Stomach (tissue), 9 donors: ENCODE measurements around the gene PCBP2. TPM values are rescaled to one million over a fixed set of nuclear protein-coding genes. Genes with fewer than 3 reads are reported as not detected.

ENCODE experiments used
- DNase-seq, 2 donors: peaks; one replicate each; pipeline versions ENCODE4 v3.0.0 to v3.0.0-alpha.2; 2013 to 2019
- H3K27ac ChIP-seq, 5 donors: fragments of 200-600 bp in 4 of 5; sonication (generic) in 4 of 5; one replicate each; pipeline ENCODE4 v1.5.1; 2013 to 2019; ENCODE audit warnings: mild to moderate bottlenecking in 1 of 5, moderate library complexity in 1 of 5
- H3K27me3 ChIP-seq, 3 donors: fragments of 200-600 bp; sonication (generic); one replicate each; pipeline ENCODE4 v1.5.1; 2017 to 2019; ENCODE audit warnings: mixed run types in 1 of 3
- H3K36me3 ChIP-seq, 4 donors: fragments of 200-600 bp; sonication (generic); 1 replicate in 3 of 4; 2 replicates in 1 of 4; pipeline ENCODE4 v1.5.1; 2016 to 2019
- H3K4me1 ChIP-seq, 4 donors: fragments of 200-600 bp; sonication (generic); one replicate each; pipeline ENCODE4 v1.5.1; 2016 to 2019
- H3K4me3 ChIP-seq, 4 donors: fragments of 200-600 bp; sonication (generic) in 3 of 4; one replicate each; pipeline ENCODE4 v1.5.1; 2016 to 2019; ENCODE audit warnings: mild to moderate bottlenecking in 1 of 4
- H3K9me3 ChIP-seq, 4 donors: fragments of 200-600 bp; sonication (generic); one replicate each; pipeline ENCODE4 v1.5.1; 2016 to 2019
- EP300 ChIP-seq: sonication (generic); formaldehyde crosslinking; IDR thresholded peaks from one replicate; pipeline ENCODE4 v1.6.1; 2017; ENCODE audit warnings: antibody characterized with exemption
- POLR2A ChIP-seq, 4 donors: fragments of 450-650 bp; IDR thresholded peaks; one replicate each; pipeline ENCODE4 v1.6.1; 2016; ENCODE audit warnings: antibody characterized with exemption in 4 of 4, control low read depth in 2 of 4, mild to moderate bottlenecking in 1 of 4, moderate library complexity in 1 of 4
- POLR2AphosphoS5 ChIP-seq, 3 donors: sonication (generic); formaldehyde crosslinking; IDR thresholded peaks; one replicate each; pipeline ENCODE4 v1.6.1; 2016; ENCODE audit warnings: antibody characterized with exemption in 3 of 3
- WGBS, 5 donors: extraction: QIAGEN DNeasy Blood & Tissue Kit in 3 of 5; methylation state at CpG; one replicate each; pipeline versions ENCODE4 v1.1.5 to v1.1.7; 2013 to 2018; 5-methylcytosine and 5-hydroxymethylcytosine counted together
- intact Hi-C: fragments of 100-400 bp; cut with DNase I; formaldehyde crosslinking; loops from one replicate; pipeline ENCODE4 v1.15.1; 2023; ENCODE audit warnings: low total_unique reads
- polyA plus RNA-seq, 3 donors: library from polyadenylated mRNA; stranded (reverse); fragments of 200-250 nt; gene quantifications; one replicate each; pipeline ENCODE4 v1.2.3, GENCODE V29; 2013
- total RNA-seq, 5 donors: library from RNA; depleted of rRNA; stranded (reverse); fragments of >200 nt; gene quantifications; one replicate each; pipeline versions ENCODE4 v1.1.0 to v1.2.3, GENCODE V29; 2014 to 2016
- TF ChIP-seq, protein P1 (sequence below), 7 experiments: fragments of 450-650 bp in 4 of 7; fragments of 200-600 bp in 3 of 7; sonication (generic) in 3 of 7; IDR thresholded peaks; one replicate each; pipeline ENCODE4 v1.5.1; 2016 to 2019; ENCODE audit warnings: antibody characterized with exemption in 7 of 7, control low read depth in 2 of 7, mild to moderate bottlenecking in 1 of 7
- donor health status: healthy with polysubstance abuse.
- donor health status: Bipolar disorder and iron deficiency.
- donor health status: healthy.

The PCBP2 gene
- total and polyA plus RNA-seq, 8 donors, result 109 to 714 (median 458) TPM

- 35 to 47% (median 37%) methylated on average over 5 of the region's 5 CpGs for WGBS, 5 donors
- no peak for TF ChIP-seq POLR2AphosphoS5 (IDR thresholded peaks at IDR 0.05)
- no peak for TF ChIP-seq POLR2A (IDR thresholded peaks at IDR 0.05)
- TF ChIP-seq EP300, result no peak
- TF ChIP-seq, protein P1, sequence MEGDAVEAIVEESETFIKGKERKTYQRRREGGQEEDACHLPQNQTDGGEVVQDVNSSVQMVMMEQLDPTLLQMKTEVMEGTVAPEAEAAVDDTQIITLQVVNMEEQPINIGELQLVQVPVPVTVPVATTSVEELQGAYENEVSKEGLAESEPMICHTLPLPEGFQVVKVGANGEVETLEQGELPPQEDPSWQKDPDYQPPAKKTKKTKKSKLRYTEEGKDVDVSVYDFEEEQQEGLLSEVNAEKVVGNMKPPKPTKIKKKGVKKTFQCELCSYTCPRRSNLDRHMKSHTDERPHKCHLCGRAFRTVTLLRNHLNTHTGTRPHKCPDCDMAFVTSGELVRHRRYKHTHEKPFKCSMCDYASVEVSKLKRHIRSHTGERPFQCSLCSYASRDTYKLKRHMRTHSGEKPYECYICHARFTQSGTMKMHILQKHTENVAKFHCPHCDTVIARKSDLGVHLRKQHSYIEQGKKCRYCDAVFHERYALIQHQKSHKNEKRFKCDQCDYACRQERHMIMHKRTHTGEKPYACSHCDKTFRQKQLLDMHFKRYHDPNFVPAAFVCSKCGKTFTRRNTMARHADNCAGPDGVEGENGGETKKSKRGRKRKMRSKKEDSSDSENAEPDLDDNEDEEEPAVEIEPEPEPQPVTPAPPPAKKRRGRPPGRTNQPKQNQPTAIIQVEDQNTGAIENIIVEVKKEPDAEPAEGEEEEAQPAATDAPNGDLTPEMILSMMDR (IDR thresholded peaks at IDR 0.05), result no peak
- H3K9me3 ChIP-seq, result no peaks in the 10 kb centered on the region
- no peaks in the 10 kb centered on the region for H3K27me3 ChIP-seq
- H3K4me1 ChIP-seq, result peaks cover 35 to 77% (median 48%) of the 10 kb centered on the region in 4 donors
- peak in 1 of 2 donors; percentile 89 for DNase-seq
- intact Hi-C loops, result no loop called here
- H3K4me3 ChIP-seq, result no peak overlapping the region
- H3K27ac ChIP-seq, result peak overlapping the region in 4 of 5 donors; percentile 1 to 65 (median 59)
- no peaks in the 10 kb centered on the region for H3K36me3 ChIP-seq
These were observed 44.2 kb downstream of the PCBP2 start for GRCh38 chr12:53495903-53496751.

DNA sequence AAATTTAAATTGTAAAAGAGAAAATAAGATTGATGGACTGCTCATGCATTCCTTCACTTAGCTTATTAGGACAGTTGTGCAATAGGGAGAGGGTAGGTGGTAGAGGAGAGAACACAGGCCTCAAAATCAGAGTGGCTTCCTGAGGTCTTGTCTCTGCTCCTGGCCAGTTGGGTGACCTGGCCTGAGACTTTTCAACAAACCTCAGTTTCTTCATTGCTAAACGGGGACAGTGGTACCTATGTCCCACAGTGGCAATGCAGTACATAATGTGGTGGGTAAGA is 44.8 kb downstream of the PCBP2 start:
- intact Hi-C loops, result no loop called here
- DNase-seq, result no peak
- WGBS, 5 donors, result 56 to 84% (median 75%) methylated on average over 1 of the region's 1 CpG
- Histone ChIP-seq H3K27ac (peak overlapping the region in 4 of 5 donors; percentile 1 to 65 (median 59)), H3K27me3 (no peaks in the 10 kb centered on the region), H3K4me1 (peaks cover 39 to 79% (median 53%) of the 10 kb centered on the region in 4 donors), H3K9me3 (no peaks in the 10 kb centered on the region), H3K4me3 (no peak overlapping the region), H3K36me3 (no peaks in the 10 kb centered on the region)
- TF ChIP-seq POLR2A (IDR thresholded peaks at IDR 0.05) (no peak), POLR2AphosphoS5 (IDR thresholded peaks at IDR 0.05) (no peak), EP300 (no peak)
- TF ChIP-seq, protein P1 (IDR thresholded peaks at IDR 0.05), result no peak

- DNase-seq, result no peak
- intact Hi-C loops, result no loop called here
- 78 to 96% (median 90%) methylated on average over 3 of the region's 3 CpGs for WGBS, 5 donors
- no peaks in the 10 kb centered on the region for H3K27me3 ChIP-seq
- peak overlapping the region in 2 of 5 donors; percentile 57 to 65 for H3K27ac ChIP-seq
- no peak overlapping the region for H3K4me3 ChIP-seq
- TF ChIP-seq POLR2A (IDR thresholded peaks at IDR 0.05) (no peak), EP300 (no peak), POLR2AphosphoS5 (IDR thresholded peaks at IDR 0.05) (no peak)
- TF ChIP-seq, protein P1 (IDR thresholded peaks at IDR 0.05), result no peak
- peaks cover 42 to 79% (median 55%) of the 10 kb centered on the region in 4 donors for H3K4me1 ChIP-seq
- no peaks in the 10 kb centered on the region for H3K9me3 ChIP-seq
- H3K36me3 ChIP-seq, result no peaks in the 10 kb centered on the region
These were observed 45.6 kb downstream of the PCBP2 start for GRCh38 chr12:53497461-53497860.

DNA sequence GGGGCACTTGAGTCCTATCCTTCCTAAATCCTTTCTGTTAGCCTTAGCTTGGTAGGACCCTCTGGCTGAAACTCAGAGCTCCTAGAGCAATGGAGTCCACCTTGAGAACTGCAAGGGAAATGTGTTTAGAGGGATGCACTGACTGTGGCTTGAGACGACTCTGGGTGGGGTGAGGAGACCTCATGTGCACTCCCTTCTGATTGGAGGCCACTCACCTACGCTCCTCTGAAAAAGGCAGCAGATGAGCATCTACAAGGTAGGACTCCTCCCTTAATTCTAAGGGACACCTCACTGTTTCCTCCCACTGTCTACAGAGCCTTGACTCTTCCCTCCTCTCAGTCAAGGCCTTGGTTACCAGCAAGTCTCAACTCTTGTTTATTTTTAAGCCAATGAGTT is 46.3 kb downstream of the PCBP2 start:
- peak overlapping the region in 3 of 5 donors; percentile 98 for H3K27ac ChIP-seq
- DNase-seq, result no peak
- whole genome bisulfite sequencing, 5 donors, result 82 to 92% (median 87%) methylated on average over 2 of the region's 2 CpGs
- peak overlapping the region in 2 of 4 donors; percentile 47 to 67 for H3K4me3 ChIP-seq
- peaks cover 44 to 80% (median 55%) of the 10 kb centered on the region in 4 donors for H3K4me1 ChIP-seq
- TF ChIP-seq EP300, result no peak
- TF ChIP-seq, protein P1 (IDR thresholded peaks at IDR 0.05), result no peak
- TF ChIP-seq POLR2AphosphoS5 (IDR thresholded peaks at IDR 0.05), result no peak
- no peak for TF ChIP-seq POLR2A (IDR thresholded peaks at IDR 0.05)
- H3K27me3 ChIP-seq, result no peaks in the 10 kb centered on the region
- no peaks in the 10 kb centered on the region for H3K9me3 ChIP-seq
- intact Hi-C loops, result no loop called here
- H3K36me3 ChIP-seq, result no peaks in the 10 kb centered on the region
